ENCODE measurements around the gene GDNF.

- TF ChIP-seq, protein P1, sequence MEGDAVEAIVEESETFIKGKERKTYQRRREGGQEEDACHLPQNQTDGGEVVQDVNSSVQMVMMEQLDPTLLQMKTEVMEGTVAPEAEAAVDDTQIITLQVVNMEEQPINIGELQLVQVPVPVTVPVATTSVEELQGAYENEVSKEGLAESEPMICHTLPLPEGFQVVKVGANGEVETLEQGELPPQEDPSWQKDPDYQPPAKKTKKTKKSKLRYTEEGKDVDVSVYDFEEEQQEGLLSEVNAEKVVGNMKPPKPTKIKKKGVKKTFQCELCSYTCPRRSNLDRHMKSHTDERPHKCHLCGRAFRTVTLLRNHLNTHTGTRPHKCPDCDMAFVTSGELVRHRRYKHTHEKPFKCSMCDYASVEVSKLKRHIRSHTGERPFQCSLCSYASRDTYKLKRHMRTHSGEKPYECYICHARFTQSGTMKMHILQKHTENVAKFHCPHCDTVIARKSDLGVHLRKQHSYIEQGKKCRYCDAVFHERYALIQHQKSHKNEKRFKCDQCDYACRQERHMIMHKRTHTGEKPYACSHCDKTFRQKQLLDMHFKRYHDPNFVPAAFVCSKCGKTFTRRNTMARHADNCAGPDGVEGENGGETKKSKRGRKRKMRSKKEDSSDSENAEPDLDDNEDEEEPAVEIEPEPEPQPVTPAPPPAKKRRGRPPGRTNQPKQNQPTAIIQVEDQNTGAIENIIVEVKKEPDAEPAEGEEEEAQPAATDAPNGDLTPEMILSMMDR (IDR thresholded peaks at IDR 0.05; ENCODE audit: insufficient read depth, low read length): no peak
- no peak for TF ChIP-seq POLR2AphosphoS5 (IDR thresholded peaks at IDR 0.05; ENCODE audit: low read depth)
- TF ChIP-seq REST (IDR thresholded peaks at IDR 0.05; ENCODE audit: insufficient replicate concordance, low read depth): no peak
- TF ChIP-seq SPI1 (IDR thresholded peaks at IDR 0.05; ENCODE audit: borderline replicate concordance, low read depth): no peak
These were observed 4.2 kb upstream of the GDNF start for GRCh38 chr5:37844009-37844408.

All from HL-60 (cell line).